ENCODE results near the gene WDCP.
A peak's percentile ranks its signal among the peaks of the same experiment; 100 is the strongest.

The WDCP gene

DNA sequence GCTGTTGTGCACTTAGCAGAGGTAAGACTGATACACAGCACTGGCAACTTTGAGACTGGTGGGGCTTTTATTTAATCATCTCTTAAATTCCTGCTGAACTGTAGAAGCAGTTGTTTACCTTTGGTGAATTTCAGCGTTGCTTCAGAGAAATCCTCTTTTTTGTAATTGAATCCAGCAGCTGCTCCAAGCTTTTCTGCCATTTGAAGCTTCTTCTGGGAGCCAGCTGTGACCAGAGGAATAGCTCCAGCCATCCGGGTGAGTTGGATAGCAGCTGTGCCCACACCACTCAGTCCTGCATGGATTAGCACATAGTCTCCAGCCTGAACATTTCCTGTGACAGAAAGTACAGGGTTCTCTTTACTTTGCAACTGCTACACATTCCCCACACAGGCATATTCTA, 33.5 kb upstream of the WDCP start:
- no peaks in the 10 kb centered on the region for H3K27me3 ChIP-seq (ENCODE audit: control insufficient read depth, low read length)
- H3K4me3 ChIP-seq (ENCODE audit: low read length) = no peak overlapping the region
- H3K4me2 ChIP-seq (ENCODE audit: low read length) = no peak overlapping the region
- no peaks in the 10 kb centered on the region for H3K9me3 ChIP-seq (ENCODE audit: control insufficient read depth, insufficient read depth, low read length)
- 0 out of 2 replicates have a peak, but pooled peaks cover 7% of the 10 kb centered on the region for H3F3A ChIP-seq (ENCODE audit: control insufficient read depth, insufficient read depth)
- peaks cover 25% of the 10 kb centered on the region for H3K4me1 ChIP-seq (ENCODE audit: control insufficient read depth, low read length)
- H3K9me2 ChIP-seq (replicated peaks; ENCODE audit: control insufficient read depth, low read length) = no peaks in the 10 kb centered on the region
- peaks cover 5% of the 10 kb centered on the region for H3K79me2 ChIP-seq (ENCODE audit: control insufficient read depth, low read length)
- no peaks in the 10 kb centered on the region for H4K20me1 ChIP-seq (ENCODE audit: control insufficient read depth, insufficient read depth, low read depth, low read length)
- TF ChIP-seq, protein P1, sequence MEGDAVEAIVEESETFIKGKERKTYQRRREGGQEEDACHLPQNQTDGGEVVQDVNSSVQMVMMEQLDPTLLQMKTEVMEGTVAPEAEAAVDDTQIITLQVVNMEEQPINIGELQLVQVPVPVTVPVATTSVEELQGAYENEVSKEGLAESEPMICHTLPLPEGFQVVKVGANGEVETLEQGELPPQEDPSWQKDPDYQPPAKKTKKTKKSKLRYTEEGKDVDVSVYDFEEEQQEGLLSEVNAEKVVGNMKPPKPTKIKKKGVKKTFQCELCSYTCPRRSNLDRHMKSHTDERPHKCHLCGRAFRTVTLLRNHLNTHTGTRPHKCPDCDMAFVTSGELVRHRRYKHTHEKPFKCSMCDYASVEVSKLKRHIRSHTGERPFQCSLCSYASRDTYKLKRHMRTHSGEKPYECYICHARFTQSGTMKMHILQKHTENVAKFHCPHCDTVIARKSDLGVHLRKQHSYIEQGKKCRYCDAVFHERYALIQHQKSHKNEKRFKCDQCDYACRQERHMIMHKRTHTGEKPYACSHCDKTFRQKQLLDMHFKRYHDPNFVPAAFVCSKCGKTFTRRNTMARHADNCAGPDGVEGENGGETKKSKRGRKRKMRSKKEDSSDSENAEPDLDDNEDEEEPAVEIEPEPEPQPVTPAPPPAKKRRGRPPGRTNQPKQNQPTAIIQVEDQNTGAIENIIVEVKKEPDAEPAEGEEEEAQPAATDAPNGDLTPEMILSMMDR (IDR thresholded peaks at IDR 0.05; ENCODE audit: low read depth, low read length, poor library complexity, severe bottlenecking) = no peak
- TF ChIP-seq EZH2phosphoT487 (IDR thresholded peaks at IDR 0.05; ENCODE audit: borderline replicate concordance, low read length) = no peak
- no peak overlapping the region for H3K27ac ChIP-seq (ENCODE audit: low read depth, low read length)
- H3K36me3 ChIP-seq (ENCODE audit: control insufficient read depth, low read length) = peaks cover 7% of the 10 kb centered on the region

DNA sequence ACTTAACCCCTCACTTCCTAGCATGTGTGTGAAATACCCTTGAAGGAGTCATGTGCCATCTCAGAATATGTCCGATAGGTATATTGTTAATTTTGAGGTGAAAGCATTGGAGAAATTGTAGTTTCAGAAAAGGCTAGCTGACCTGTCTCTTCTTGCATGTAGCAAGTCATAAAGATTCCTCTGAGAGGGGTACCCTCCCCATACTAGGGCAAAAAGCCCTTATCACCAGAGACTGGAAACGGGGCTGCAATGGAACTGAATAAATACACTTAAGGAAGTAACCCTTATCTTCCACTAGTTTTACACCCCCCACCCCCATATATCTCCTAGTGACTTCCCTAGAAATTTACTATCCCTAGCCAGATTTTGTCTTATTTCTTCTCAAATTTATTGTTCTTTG, 30.7 kb upstream of the WDCP start:
- TF ChIP-seq EZH2phosphoT487 (IDR thresholded peaks at IDR 0.05; ENCODE audit: borderline replicate concordance, low read length) = no peak
- TF ChIP-seq, protein P1 (IDR thresholded peaks at IDR 0.05; ENCODE audit: low read depth, low read length, poor library complexity, severe bottlenecking) = no peak
- peaks cover 32% of the 10 kb centered on the region for H3K79me2 ChIP-seq (ENCODE audit: control insufficient read depth, low read length)
- peak overlapping the region; percentile 93 for H3K4me3 ChIP-seq (ENCODE audit: low read length)
- no peaks in the 10 kb centered on the region for H3K9me2 ChIP-seq (replicated peaks; ENCODE audit: control insufficient read depth, low read length)
- H3K36me3 ChIP-seq (ENCODE audit: control insufficient read depth, low read length) = peaks cover 23% of the 10 kb centered on the region
- 0 out of 2 replicates have a peak, but pooled peaks cover 7% of the 10 kb centered on the region for H3F3A ChIP-seq (ENCODE audit: control insufficient read depth, insufficient read depth)
- H3K4me1 ChIP-seq (ENCODE audit: control insufficient read depth, low read length) = peaks cover 22% of the 10 kb centered on the region
- no peaks in the 10 kb centered on the region for H3K27me3 ChIP-seq (ENCODE audit: control insufficient read depth, low read length)
- H3K9me3 ChIP-seq (ENCODE audit: control insufficient read depth, insufficient read depth, low read length) = no peaks in the 10 kb centered on the region
- H3K4me2 ChIP-seq (ENCODE audit: low read length) = peak overlapping the region; percentile 73
- no peak overlapping the region for H3K27ac ChIP-seq (ENCODE audit: low read depth, low read length)
- H4K20me1 ChIP-seq (ENCODE audit: control insufficient read depth, insufficient read depth, low read depth, low read length) = no peaks in the 10 kb centered on the region

DNA sequence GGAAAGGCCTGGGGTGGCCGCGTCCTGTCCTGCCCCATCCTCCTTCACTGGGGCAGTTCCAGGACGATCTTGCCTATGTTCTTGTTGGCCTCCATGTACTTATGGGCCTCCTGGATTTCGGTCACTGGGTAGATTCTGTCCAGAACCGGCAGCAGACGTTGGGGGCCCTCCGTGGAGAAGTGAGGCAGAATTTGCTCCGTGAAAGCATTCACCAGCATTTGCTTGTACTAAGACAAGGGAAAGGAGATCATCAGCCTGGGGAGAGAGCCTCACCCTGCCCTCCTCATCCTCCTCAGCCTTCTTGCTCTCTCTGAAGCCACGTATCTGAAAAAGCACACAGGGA, 30.3 kb upstream of the WDCP start:
- no peaks in the 10 kb centered on the region for H3K9me3 ChIP-seq (ENCODE audit: control insufficient read depth, insufficient read depth, low read length)
- H3K9me2 ChIP-seq (replicated peaks; ENCODE audit: control insufficient read depth, low read length) = no peaks in the 10 kb centered on the region
- no peak for TF ChIP-seq EZH2phosphoT487 (IDR thresholded peaks at IDR 0.05; ENCODE audit: borderline replicate concordance, low read length)
- TF ChIP-seq, protein P1 (IDR thresholded peaks at IDR 0.05; ENCODE audit: low read depth, low read length, poor library complexity, severe bottlenecking) = no peak
- H3K79me2 ChIP-seq (ENCODE audit: control insufficient read depth, low read length) = peaks cover 36% of the 10 kb centered on the region
- H3K27me3 ChIP-seq (ENCODE audit: control insufficient read depth, low read length) = no peaks in the 10 kb centered on the region
- peaks cover 20% of the 10 kb centered on the region for H3K4me1 ChIP-seq (ENCODE audit: control insufficient read depth, low read length)
- peak overlapping the region; percentile 93 for H3K4me3 ChIP-seq (ENCODE audit: low read length)
- H4K20me1 ChIP-seq (ENCODE audit: control insufficient read depth, insufficient read depth, low read depth, low read length) = no peaks in the 10 kb centered on the region
- peaks cover 24% of the 10 kb centered on the region for H3K36me3 ChIP-seq (ENCODE audit: control insufficient read depth, low read length)
- H3K27ac ChIP-seq (ENCODE audit: low read depth, low read length) = no peak overlapping the region
- 0 out of 2 replicates have a peak, but pooled peaks cover 7% of the 10 kb centered on the region for H3F3A ChIP-seq (ENCODE audit: control insufficient read depth, insufficient read depth)
- H3K4me2 ChIP-seq (ENCODE audit: low read length) = peak overlapping the region; percentile 73

Data from DOHH2 (cell line).